ENCODE measurements around the gene MERTK. TPM values are rescaled to one million over a fixed set of nuclear protein-coding genes. Genes with fewer than 3 reads are reported as not detected.
A peak's percentile ranks its signal among the peaks of the same experiment; 100 is the strongest.

MERTK gene
- total and polyA plus RNA-seq, 2 of the 13 experiments (the other 11 are each of a cell fraction or from before 2014, with no cell fraction given), result 37.3 to 44.7 TPM

DNA sequence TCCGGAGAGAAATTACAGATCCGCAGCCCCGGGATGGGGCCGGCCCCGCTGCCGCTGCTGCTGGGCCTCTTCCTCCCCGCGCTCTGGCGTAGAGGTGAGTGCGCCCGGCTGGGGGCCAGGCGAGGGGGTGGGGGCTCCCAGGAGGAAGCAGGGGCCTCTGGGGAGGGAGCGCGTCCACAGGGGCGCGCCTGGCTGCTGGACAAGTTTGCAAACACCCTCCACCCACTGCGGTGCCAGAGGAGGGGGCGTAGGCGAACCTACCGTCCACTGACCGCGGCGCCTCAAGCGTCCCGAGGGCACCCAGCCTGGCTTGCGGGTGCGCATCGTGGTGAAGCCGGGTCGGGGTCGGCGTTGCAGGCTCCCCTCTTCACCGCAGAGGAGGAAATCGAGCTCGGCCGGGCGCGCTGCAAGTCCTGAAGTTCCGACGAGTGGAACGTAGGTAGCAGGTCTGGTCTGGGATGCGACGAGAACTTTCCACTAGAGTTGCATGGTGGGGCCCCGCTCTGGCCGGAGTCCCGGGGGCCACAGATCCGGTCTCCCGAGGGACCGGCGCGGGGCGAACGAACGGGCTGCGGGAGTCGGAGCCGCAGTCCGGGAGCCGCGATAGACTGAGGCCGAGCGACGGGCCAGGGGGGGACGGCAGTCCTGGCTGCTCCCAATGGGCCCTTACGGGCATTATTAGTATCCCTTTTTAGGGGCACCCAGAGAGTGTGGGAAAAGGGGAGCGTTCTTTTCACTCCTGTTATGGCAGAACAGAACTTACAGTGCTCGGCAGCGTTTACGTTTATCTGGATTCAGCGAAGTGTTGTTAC is 502 bp downstream of the MERTK start (continued):
- TF ChIP-seq ZBED4 (CRISPR knock-in tag; IDR thresholded peaks at IDR 0.05; ENCODE audit: borderline replicate concordance), result 0 out of 2 replicates have a peak, but pooled peaks have one; percentile 17
- peak; percentile 97 for TF ChIP-seq EEA1 (CRISPR knock-in tag; IDR thresholded peaks at IDR 0.05; ENCODE audit: borderline replicate concordance)
- TF ChIP-seq, protein P1, sequence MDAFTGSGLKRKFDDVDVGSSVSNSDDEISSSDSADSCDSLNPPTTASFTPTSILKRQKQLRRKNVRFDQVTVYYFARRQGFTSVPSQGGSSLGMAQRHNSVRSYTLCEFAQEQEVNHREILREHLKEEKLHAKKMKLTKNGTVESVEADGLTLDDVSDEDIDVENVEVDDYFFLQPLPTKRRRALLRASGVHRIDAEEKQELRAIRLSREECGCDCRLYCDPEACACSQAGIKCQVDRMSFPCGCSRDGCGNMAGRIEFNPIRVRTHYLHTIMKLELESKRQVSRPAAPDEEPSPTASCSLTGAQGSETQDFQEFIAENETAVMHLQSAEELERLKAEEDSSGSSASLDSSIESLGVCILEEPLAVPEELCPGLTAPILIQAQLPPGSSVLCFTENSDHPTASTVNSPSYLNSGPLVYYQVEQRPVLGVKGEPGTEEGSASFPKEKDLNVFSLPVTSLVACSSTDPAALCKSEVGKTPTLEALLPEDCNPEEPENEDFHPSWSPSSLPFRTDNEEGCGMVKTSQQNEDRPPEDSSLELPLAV (CRISPR knock-in tag; conservative IDR thresholded peaks at IDR 0.05; ENCODE audit: low read depth), result no peak; the same call in 1 of the 2 replicates
- TF ChIP-seq NCOA2 (CRISPR knock-in tag; IDR thresholded peaks at IDR 0.05), result no peak
- TF ChIP-seq ZNF484 (CRISPR knock-in tag; IDR thresholded peaks at IDR 0.05; ENCODE audit: borderline replicate concordance, low read depth), result no peak
- TF ChIP-seq GTF3A (CRISPR knock-in tag; conservative IDR thresholded peaks at IDR 0.05), result no peak
- TF ChIP-seq SIN3A (IDR thresholded peaks at IDR 0.05; ENCODE audit: borderline replicate concordance, low read depth, low read length), result no peak
- no peak for TF ChIP-seq NBN (conservative IDR thresholded peaks at IDR 0.05)
- TF ChIP-seq, protein P2, sequence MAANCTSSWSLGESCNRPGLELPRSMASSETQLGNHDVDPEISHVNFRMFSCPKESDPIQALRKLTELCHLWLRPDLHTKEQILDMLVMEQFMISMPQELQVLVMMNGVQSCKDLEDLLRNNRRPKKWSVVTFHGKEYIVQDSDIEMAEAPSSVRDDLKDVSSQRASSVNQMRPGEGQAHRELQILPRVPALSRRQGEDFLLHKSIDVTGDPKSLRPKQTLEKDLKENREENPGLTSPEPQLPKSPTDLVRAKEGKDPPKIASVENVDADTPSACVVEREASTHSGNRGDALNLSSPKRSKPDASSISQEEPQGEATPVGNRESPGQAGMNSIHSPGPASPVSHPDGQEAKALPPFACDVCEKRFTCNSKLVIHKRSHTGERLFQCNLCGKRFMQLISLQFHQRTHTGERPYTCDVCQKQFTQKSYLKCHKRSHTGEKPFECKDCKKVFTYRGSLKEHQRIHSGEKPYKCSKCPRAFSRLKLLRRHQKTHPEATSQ (CRISPR knock-in tag; IDR thresholded peaks at IDR 0.05; ENCODE audit: borderline replicate concordance), result no peak
- no peak for TF ChIP-seq ZMYM4 (CRISPR knock-in tag; IDR thresholded peaks at IDR 0.05)
- TF ChIP-seq IRF2 (CRISPR knock-in tag; IDR thresholded peaks at IDR 0.05), result no peak
- TF ChIP-seq ELK4 (CRISPR knock-in tag; IDR thresholded peaks at IDR 0.05; ENCODE audit: borderline replicate concordance), result no peak
- TF ChIP-seq, protein P3, sequence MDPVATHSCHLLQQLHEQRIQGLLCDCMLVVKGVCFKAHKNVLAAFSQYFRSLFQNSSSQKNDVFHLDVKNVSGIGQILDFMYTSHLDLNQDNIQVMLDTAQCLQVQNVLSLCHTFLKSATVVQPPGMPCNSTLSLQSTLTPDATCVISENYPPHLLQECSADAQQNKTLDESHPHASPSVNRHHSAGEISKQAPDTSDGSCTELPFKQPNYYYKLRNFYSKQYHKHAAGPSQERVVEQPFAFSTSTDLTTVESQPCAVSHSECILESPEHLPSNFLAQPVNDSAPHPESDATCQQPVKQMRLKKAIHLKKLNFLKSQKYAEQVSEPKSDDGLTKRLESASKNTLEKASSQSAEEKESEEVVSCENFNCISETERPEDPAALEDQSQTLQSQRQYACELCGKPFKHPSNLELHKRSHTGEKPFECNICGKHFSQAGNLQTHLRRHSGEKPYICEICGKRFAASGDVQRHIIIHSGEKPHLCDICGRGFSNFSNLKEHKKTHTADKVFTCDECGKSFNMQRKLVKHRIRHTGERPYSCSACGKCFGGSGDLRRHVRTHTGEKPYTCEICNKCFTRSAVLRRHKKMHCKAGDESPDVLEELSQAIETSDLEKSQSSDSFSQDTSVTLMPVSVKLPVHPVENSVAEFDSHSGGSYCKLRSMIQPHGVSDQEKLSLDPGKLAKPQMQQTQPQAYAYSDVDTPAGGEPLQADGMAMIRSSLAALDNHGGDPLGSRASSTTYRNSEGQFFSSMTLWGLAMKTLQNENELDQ (CRISPR knock-in tag; IDR thresholded peaks at IDR 0.05; ENCODE audit: borderline replicate concordance), result no peak
- TF ChIP-seq MZF1 (CRISPR knock-in tag; IDR thresholded peaks at IDR 0.05; ENCODE audit: borderline replicate concordance), result peak; percentile 70; the same call in 1 of the 2 replicates
- TF ChIP-seq ZNF7 (CRISPR knock-in tag; IDR thresholded peaks at IDR 0.05), result no peak
- peak; percentile 90 for TF ChIP-seq ZNF883 (CRISPR knock-in tag; IDR thresholded peaks at IDR 0.05; ENCODE audit: not compliant biosample characterization)
- peak; percentile 40; the same call in 1 of the 2 replicates for TF ChIP-seq GABPB1 (CRISPR knock-in tag; IDR thresholded peaks at IDR 0.05)
- TF ChIP-seq ZC3H13 (CRISPR knock-in tag; IDR thresholded peaks at IDR 0.05), result peak; percentile 86; the same call in 1 of the 2 replicates
